NCI-H128 (cell line): ENCODE data around the gene WDR77.

Experiments used
- DNase-seq: peaks from one replicate; lab custom pipeline; 2025; ENCODE audit not compliant: unreplicated experiment; lab: John Stamatoyannopoulos, UW

The WDR77 gene

GRCh38 chr1:111469539-111469938, 20.5 kb upstream of the WDR77 start:
- no peak for DNase-seq

GRCh38 chr1:111468717-111469100, 19.7 kb upstream of the WDR77 start:
- no peak for DNase-seq

GRCh38 chr1:111467865-111468716, 19.0 kb upstream of the WDR77 start:
- no peak for DNase-seq

GRCh38 chr1:111466480-111466879, 17.4 kb upstream of the WDR77 start:
- no peak for DNase-seq

- DNase-seq: no peak
Measured at GRCh38 chr1:111465754-111466153, 16.7 kb upstream of the WDR77 start.

- DNase-seq: no peak
Measured at GRCh38 chr1:111463029-111463683, 14.1 kb upstream of the WDR77 start.

GRCh38 chr1:111462370-111463028, 13.4 kb upstream of the WDR77 start:
- DNase-seq: no peak

- DNase-seq: no peak
Measured at GRCh38 chr1:111461765-111462164, 12.7 kb upstream of the WDR77 start.

GRCh38 chr1:111455642-111456031, 6.6 kb upstream of the WDR77 start:
- no peak for DNase-seq

- DNase-seq: no peak
Measured at GRCh38 chr1:111454859-111455641, 6.0 kb upstream of the WDR77 start.

GRCh38 chr1:111453706-111454105, 4.7 kb upstream of the WDR77 start:
- DNase-seq: no peak

GRCh38 chr1:111452581-111452980, 3.5 kb upstream of the WDR77 start:
- DNase-seq: no peak

GRCh38 chr1:111450185-111450584, 1.1 kb upstream of the WDR77 start:
- no peak for DNase-seq

- no peak for DNase-seq
Measured at GRCh38 chr1:111449703-111450017, 604 bp upstream of the WDR77 start.

- DNase-seq: no peak
Measured at GRCh38 chr1:111448482-111448917, 556 bp downstream of the WDR77 start.

GRCh38 chr1:111446967-111447892, 1.8 kb downstream of the WDR77 start:
- no peak for DNase-seq

GRCh38 chr1:111446546-111446945, 2.5 kb downstream of the WDR77 start:
- no peak for DNase-seq

GRCh38 chr1:111444031-111444430, 5.0 kb downstream of the WDR77 start:
- no peak for DNase-seq

- no peak for DNase-seq
Measured at GRCh38 chr1:111442457-111442856, 6.6 kb downstream of the WDR77 start.

GRCh38 chr1:111441573-111442192, 7.4 kb downstream of the WDR77 start:
- DNase-seq: no peak
